AG10803 (cell line): ENCODE results near the gene POU6F2.
"Not testable (repeated sequence)": the region's sequence is repeated elsewhere in the genome, so short reads cannot be mapped to it uniquely, and the experiment has no call there.

ENCODE experiments used
- DNase-seq: peaks from one replicate; pipeline ENCODE4 v3.0.0; 2010; ENCODE audit warnings: low read depth
- H3K4me3 ChIP-seq: 2 replicates; pipeline ENCODE4 v1.5.1; 2011; ENCODE audit warnings: mild to moderate bottlenecking, low read length, control low read depth
- TF ChIP-seq, protein P1 (sequence below): conservative IDR thresholded peaks from 2 replicates; pipeline ENCODE4 v1.5.1; 2011; ENCODE audit warnings: mild to moderate bottlenecking, low read length, control low read depth, inconsistent platforms

The POU6F2 gene

DNA sequence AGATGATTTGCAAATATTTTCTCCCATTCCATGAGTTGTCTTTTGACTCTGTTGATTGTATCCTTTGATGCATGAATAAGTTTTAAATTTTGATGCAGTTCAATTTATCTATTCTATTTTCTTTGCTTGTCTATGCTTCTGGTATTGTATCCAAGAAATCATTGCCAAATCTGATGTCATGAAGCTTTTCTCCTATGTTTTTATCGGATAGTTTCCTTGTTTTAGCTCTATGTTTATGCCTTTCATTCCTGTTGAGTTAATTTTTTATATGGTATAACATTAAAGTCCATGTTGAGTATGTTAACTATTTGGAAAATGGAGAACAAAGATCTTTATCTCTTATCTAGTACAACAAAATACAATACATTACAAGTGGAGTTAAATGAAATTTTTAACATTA lies 41.1 kb upstream of the POU6F2 start:
- no peak overlapping the region for H3K4me3 ChIP-seq
- no peak for DNase-seq
- TF ChIP-seq, protein P1, sequence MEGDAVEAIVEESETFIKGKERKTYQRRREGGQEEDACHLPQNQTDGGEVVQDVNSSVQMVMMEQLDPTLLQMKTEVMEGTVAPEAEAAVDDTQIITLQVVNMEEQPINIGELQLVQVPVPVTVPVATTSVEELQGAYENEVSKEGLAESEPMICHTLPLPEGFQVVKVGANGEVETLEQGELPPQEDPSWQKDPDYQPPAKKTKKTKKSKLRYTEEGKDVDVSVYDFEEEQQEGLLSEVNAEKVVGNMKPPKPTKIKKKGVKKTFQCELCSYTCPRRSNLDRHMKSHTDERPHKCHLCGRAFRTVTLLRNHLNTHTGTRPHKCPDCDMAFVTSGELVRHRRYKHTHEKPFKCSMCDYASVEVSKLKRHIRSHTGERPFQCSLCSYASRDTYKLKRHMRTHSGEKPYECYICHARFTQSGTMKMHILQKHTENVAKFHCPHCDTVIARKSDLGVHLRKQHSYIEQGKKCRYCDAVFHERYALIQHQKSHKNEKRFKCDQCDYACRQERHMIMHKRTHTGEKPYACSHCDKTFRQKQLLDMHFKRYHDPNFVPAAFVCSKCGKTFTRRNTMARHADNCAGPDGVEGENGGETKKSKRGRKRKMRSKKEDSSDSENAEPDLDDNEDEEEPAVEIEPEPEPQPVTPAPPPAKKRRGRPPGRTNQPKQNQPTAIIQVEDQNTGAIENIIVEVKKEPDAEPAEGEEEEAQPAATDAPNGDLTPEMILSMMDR = no peak

GRCh38 chr7:38938001-38938485 lies 39.7 kb upstream of the POU6F2 start:
- TF ChIP-seq, protein P1 = no peak
- no peak for DNase-seq
- H3K4me3 ChIP-seq = no peak overlapping the region

DNA sequence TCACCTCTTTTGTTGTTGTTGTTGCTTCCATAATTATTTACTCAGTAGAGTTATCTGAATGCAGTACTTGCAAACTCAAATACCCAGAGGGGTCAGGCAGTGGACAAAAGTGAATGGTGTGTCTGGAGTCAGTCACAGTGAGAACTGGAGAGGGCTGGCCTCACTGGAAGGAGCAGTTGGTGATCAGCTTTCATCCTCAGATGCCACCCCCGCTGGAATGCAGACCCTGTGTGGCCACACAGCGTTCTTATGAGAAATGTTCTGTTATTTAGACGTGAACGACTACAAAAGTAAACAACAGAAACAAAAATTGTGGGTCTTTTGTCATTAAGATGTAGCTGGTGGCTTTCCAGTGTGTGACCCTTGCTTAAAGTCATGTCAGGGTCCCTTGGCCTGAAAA lies 39.1 kb upstream of the POU6F2 start:
- H3K4me3 ChIP-seq = no peak overlapping the region
- DNase-seq = no peak
- TF ChIP-seq, protein P1 = no peak

GRCh38 chr7:38940774-38941173 lies 36.9 kb upstream of the POU6F2 start:
- TF ChIP-seq, protein P1 = no peak

DNA sequence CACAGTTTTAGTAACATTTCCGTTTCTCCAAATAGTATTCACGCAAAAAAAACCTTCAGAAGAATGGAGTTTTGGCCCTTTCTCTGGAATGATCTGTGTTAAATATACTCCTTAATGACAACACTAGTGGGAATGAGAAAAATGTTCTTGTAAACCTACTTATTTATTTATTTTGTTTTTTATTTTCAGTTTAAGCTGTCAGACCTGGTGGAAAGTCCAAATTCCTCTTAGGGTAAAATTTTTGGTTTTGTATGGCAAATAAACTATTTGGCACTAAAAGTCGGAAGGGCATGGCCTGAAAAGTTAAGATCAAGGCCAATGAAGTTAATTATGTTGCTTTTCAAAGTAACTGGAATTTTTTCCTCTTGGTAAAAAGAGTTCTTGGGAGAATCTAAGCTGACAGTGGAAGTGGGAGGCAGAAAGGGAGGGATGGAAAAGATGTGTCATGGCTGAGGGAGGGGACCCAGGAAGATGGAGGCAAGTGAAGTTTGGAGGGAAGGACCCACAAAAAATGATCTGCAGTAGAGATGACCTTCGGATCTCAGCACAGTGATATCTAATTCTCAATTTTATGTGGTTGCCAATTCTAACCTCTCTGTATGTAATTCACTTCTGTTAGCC lies 35.2 kb upstream of the POU6F2 start:
- DNase-seq = no peak

More at GRCh38 chr7:38940774-38941173, 36.9 kb upstream of the POU6F2 start:
- no peak for DNase-seq
- H3K4me3 ChIP-seq = no peak overlapping the region

DNA sequence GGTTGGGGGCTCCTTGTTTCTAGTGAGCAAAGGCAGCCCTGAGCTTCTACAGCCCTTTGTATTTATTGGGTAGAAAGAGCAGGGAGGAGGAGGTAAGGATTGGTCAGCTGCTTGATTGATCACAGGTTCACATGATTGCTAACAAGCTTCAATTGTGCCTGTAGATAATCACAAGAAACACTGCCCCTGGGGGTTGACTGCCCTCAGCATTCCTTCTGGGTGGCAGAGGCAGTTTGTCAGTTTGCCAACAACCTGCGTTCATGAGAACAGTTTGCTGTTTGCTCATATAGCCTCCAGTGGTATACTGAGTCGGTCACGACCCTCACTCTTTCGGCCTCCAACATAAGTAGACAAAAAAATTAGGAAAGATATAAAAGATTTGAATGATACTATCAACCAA lies 30.2 kb upstream of the POU6F2 start:
- not testable (repeated sequence) for DNase-seq, H3K4me3 ChIP-seq

More for the DNA sequence above, 35.2 kb upstream of the POU6F2 start:
- TF ChIP-seq, protein P1 = no peak
- H3K4me3 ChIP-seq = no peak overlapping the region

DNA sequence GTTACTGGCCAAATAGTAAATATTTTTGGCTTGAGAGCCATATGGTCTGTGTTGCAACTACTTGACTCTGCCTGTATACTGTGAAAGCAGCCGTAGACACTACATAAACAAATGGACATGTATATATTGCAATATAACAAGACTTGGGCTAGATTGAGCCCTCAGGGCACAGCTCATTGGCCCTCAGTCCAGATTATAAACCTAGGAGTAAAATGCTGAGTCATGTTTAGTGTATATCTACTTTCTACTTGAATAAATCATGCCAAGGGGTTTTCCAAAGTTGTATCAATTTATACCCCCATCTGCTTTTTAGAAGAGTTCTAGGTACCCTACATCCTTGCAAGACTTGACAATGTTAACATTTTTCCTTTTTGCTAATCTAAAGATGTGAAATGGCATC lies 27.4 kb upstream of the POU6F2 start:
- TF ChIP-seq, protein P1 = no peak
- DNase-seq = no peak
- no peak overlapping the region for H3K4me3 ChIP-seq

- no peak overlapping the region for H3K4me3 ChIP-seq
- no peak for DNase-seq
- TF ChIP-seq, protein P1 = no peak
These were observed 26.5 kb upstream of the POU6F2 start for GRCh38 chr7:38951213-38951612.
